A673 (cell line): ENCODE data around the gene GNG12. TPM values are rescaled to one million over a fixed set of nuclear protein-coding genes. Genes with fewer than 3 reads are reported as not detected.

Experiments used
- BruUV-seq: library from RNA; stranded (reverse); fragments of 400-500 nt; replicated peaks from 2 replicates; lab custom pipeline; 2021; lab: Mats Ljungman, UMichigan
- CTCF ChIA-PET: fragments of 300-600 bp; sonication (Branson Sonifier 250); formaldehyde crosslinking; loops from one replicate; lab custom pipeline; 2022; ENCODE audit warnings: antibody characterized with exemption; lab: Charles Lee
- POLR2A ChIA-PET: fragments of 300-600 bp; sonication (Branson Sonifier 250); formaldehyde crosslinking; loops from one replicate; lab custom pipeline; 2022; ENCODE audit warnings: antibody characterized with exemption; ENCODE audit not compliant: low non-redundant PET; lab: Charles Lee
- DNase-seq: peaks from one replicate; pipeline ENCODE4 v3.0.0-alpha.2; 2015; ENCODE audit warnings: low spot score
- H3K27ac ChIP-seq: fragments of 200-600 bp; sonication (generic); 2 replicates; pipeline ENCODE4 v1.5.1; 2016; ENCODE audit warnings: mixed run types, low read depth, mild to moderate bottlenecking, mixed read lengths, antibody characterized with exemption, low read length; ENCODE audit not compliant: poor library complexity, severe bottlenecking
- H3K27me3 ChIP-seq: fragments of 200-600 bp; sonication (generic); replicated peaks from 2 replicates; pipeline ENCODE4 v1.6.1; 2017; ENCODE audit warnings: mixed run types, low read depth, mild to moderate bottlenecking, mixed read lengths, antibody characterized with exemption, low read length; ENCODE audit not compliant: insufficient read depth, poor library complexity
- H3K36me3 ChIP-seq: fragments of 200-600 bp; sonication (generic); 2 replicates; pipeline ENCODE4 v1.6.1; 2016; ENCODE audit warnings: mixed run types, mild to moderate bottlenecking, mixed read lengths, antibody characterized with exemption, low read length; ENCODE audit not compliant: insufficient read depth, poor library complexity, severe bottlenecking
- H3K4me1 ChIP-seq: fragments of 200-600 bp; sonication (generic); 2 replicates; pipeline ENCODE4 v1.6.1; 2017; ENCODE audit warnings: mixed run types, mild to moderate bottlenecking, mixed read lengths, antibody characterized with exemption, low read length; ENCODE audit not compliant: insufficient read depth, poor library complexity, severe bottlenecking
- H3K4me3 ChIP-seq: fragments of 200-600 bp; sonication (generic); 2 replicates; pipeline ENCODE4 v1.5.1; 2016; ENCODE audit warnings: low read depth, mixed run types, mild to moderate bottlenecking, mixed read lengths, low read length; ENCODE audit not compliant: poor library complexity, severe bottlenecking
- H3K9me3 ChIP-seq: fragments of 200-600 bp; sonication (generic); 2 replicates; pipeline ENCODE4 v1.6.1; 2016; ENCODE audit warnings: mixed run types, low read depth, mild to moderate bottlenecking, mixed read lengths, antibody characterized with exemption, low read length; ENCODE audit not compliant: poor library complexity, severe bottlenecking
- EZH2 ChIP-seq: fragments of 200-600 bp; sonication (generic); IDR thresholded peaks from 2 replicates; pipeline ENCODE4 v1.6.1; 2017; ENCODE audit warnings: borderline replicate concordance, low read depth, mild to moderate bottlenecking, mixed read lengths, antibody characterized with exemption, low read length; ENCODE audit not compliant: poor library complexity, severe bottlenecking
- intact Hi-C: fragments of 100-400 bp; cut with micrococcal nuclease; formaldehyde crosslinking; loops from one replicate; pipeline ENCODE4 v1.10.0; 2022; ENCODE audit not compliant: unreplicated experiment
- total RNA-seq: library from RNA; stranded (reverse); gene quantifications from 2 replicates; pipeline ENCODE4 v1.2.3, GENCODE V29; 2021
- TF ChIP-seq, protein P1 (sequence below): fragments of 300-800, 200-600 bp; sonication (generic); conservative IDR thresholded peaks from 2 replicates; pipeline ENCODE4 v1.5.1; 2017; ENCODE audit warnings: low read depth, mild to moderate bottlenecking, antibody characterized with exemption, low read length, moderate library complexity, mixed read lengths

Gene GNG12
- total RNA-seq, 1 experiment from 2014 or later, result 54.8 TPM

DNA sequence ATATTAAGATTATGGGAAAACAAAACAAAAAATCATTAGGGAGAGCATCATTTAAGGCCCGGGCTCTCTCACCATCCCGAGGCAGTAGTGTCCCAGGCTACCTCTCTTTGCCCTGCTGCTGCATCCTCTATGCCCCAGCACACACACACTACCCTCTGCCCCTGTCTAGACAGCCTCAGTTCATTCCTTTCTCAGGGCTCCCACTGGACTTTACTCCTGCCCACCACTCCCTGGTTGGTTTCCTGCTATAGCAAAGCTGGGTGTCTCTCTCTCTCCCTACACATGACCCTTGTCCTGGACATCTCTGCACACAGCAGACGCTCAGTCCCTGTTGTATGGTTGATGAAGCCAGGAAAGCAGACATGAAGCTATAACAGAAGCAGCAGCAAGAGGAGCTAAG is 30.7 kb downstream of the GNG12 start:
- CTCF ChIA-PET, result interaction anchor here (0.6 kb wide), 2 partner anchors 49 to 390 kb away, joined by 3 read pairs; no protein-coding TSS in a partner anchor
- H3K4me3 ChIP-seq, result no peak overlapping the region
- TF ChIP-seq, protein P1, sequence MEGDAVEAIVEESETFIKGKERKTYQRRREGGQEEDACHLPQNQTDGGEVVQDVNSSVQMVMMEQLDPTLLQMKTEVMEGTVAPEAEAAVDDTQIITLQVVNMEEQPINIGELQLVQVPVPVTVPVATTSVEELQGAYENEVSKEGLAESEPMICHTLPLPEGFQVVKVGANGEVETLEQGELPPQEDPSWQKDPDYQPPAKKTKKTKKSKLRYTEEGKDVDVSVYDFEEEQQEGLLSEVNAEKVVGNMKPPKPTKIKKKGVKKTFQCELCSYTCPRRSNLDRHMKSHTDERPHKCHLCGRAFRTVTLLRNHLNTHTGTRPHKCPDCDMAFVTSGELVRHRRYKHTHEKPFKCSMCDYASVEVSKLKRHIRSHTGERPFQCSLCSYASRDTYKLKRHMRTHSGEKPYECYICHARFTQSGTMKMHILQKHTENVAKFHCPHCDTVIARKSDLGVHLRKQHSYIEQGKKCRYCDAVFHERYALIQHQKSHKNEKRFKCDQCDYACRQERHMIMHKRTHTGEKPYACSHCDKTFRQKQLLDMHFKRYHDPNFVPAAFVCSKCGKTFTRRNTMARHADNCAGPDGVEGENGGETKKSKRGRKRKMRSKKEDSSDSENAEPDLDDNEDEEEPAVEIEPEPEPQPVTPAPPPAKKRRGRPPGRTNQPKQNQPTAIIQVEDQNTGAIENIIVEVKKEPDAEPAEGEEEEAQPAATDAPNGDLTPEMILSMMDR, result no peak
- TF ChIP-seq EZH2, result no peak
- POLR2A ChIA-PET, result no interaction called here
- H3K27ac ChIP-seq, result no peak overlapping the region
- peaks cover 9% of the 10 kb centered on the region for H3K4me1 ChIP-seq
- intact Hi-C loops, result no loop called here
- H3K9me3 ChIP-seq, result peaks cover 3% of the 10 kb centered on the region
- no TSS peak for BruUV-seq
- no peak for DNase-seq
- H3K27me3 ChIP-seq, result no peaks in the 10 kb centered on the region
- no peaks in the 10 kb centered on the region for H3K36me3 ChIP-seq

DNA sequence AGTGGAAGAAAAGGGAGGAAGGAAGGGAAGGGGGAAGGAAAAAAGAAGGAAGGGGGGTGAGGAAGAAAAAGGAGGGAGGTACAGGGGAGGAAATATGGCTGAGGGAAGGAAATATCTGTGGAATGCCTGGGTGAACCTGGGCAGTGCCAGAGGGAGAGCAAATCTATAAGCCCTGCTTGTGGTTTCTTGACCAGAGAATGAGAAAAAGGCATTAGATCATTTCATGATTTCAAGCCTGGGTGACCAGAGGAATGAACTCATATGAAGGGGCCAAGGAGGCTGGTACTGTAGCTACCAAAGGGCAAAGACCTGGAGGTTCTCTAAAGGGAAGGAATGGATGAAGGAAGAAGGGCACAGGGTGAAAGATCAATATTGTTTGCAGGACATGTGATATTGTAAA is 31.4 kb downstream of the GNG12 start:
- no peak overlapping the region for H3K27ac ChIP-seq
- H3K36me3 ChIP-seq, result no peaks in the 10 kb centered on the region
- TF ChIP-seq, protein P1, result no peak
- TF ChIP-seq EZH2, result no peak
- ChIA-PET POLR2A (no interaction called here), CTCF (no interaction called here)
- H3K27me3 ChIP-seq, result no peaks in the 10 kb centered on the region
- no peak for DNase-seq
- BruUV-seq, result no TSS peak
- H3K4me1 ChIP-seq, result peaks cover 9% of the 10 kb centered on the region
- H3K4me3 ChIP-seq, result no peak overlapping the region
- intact Hi-C loops, result no loop called here
- no peaks in the 10 kb centered on the region for H3K9me3 ChIP-seq

DNA sequence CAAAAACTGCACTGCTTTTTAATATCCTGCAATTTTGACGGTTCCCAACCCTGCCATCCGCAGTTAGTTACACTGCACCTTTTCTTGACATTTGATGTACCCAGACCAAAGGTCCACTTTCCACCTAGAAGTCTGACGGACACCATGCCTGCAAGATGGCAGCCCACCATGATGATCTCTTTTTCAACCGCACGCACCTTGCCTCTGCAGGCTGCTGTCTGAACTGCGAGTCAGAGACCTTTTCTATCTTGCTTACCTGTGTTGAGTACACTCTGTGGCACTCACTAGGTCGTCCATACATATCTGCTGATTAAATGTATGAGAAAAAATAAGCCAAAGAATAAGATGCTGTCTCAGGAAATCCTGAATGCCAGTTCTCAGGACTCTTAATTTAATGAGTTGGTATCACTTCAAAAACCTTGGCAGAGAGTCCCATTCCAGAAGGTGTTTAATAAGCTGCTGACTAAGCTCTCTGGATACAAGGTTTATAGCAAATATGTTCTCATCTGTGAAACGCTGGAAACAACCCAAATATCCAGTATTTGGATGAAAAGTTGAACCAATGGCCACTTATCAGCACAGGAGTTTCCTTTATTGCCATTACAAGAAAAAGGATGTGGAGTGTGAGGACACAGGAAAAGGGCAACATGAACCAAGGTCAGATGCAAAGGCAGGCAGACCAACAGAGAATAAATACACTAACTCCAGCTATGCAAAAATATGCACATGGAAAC is 37.9 kb downstream of the GNG12 start:
- Histone ChIP-seq H3K4me3 (no peak overlapping the region), H3K36me3 (no peaks in the 10 kb centered on the region), H3K27me3 (no peaks in the 10 kb centered on the region), H3K27ac (no peak overlapping the region), H3K4me1 (no peaks in the 10 kb centered on the region), H3K9me3 (no peaks in the 10 kb centered on the region)
- BruUV-seq, result no TSS peak
- TF ChIP-seq, protein P1, result no peak
- no peak for TF ChIP-seq EZH2
- intact Hi-C loops, result no loop called here
- no peak for DNase-seq
- ChIA-PET CTCF (no interaction called here), POLR2A (no interaction called here)
